GM21447 (cell line): ENCODE data around the gene GUCY2D.
"Not testable (repeated sequence)": the region's sequence is repeated elsewhere in the genome, so short reads cannot be mapped to it uniquely, and the experiment has no call there.

Source experiments
- ATAC-seq: cut with Tn5 transposase; IDR thresholded peaks from one replicate; pipeline ENCODE4 v1.9.1; 2021; ENCODE audit not compliant: unreplicated experiment

GUCY2D gene

GRCh38 chr17:8041979-8042378 lies 39.6 kb downstream of the GUCY2D start:
- no peak for ATAC-seq

- no peak for ATAC-seq
Measured at GRCh38 chr17:8044819-8045810, 42.7 kb downstream of the GUCY2D start.

- ATAC-seq = no peak
Measured at GRCh38 chr17:8046306-8046928, 44.0 kb downstream of the GUCY2D start.

- ATAC-seq = no peak
Measured at GRCh38 chr17:8046929-8047768, 44.7 kb downstream of the GUCY2D start.

- no peak for ATAC-seq
Measured at GRCh38 chr17:8047769-8048110, 45.3 kb downstream of the GUCY2D start.

- no peak for ATAC-seq
Measured at GRCh38 chr17:8048236-8048635, 45.8 kb downstream of the GUCY2D start.

GRCh38 chr17:8048736-8049135 lies 46.3 kb downstream of the GUCY2D start:
- no peak for ATAC-seq

GRCh38 chr17:8051831-8052230 lies 49.4 kb downstream of the GUCY2D start:
- ATAC-seq = no peak

GRCh38 chr17:8052256-8053252 lies 50.1 kb downstream of the GUCY2D start:
- ATAC-seq = no peak

GRCh38 chr17:8053600-8053999 lies 51.2 kb downstream of the GUCY2D start:
- no peak for ATAC-seq

GRCh38 chr17:8055851-8056231 lies 53.4 kb downstream of the GUCY2D start:
- ATAC-seq = no peak

- peak; percentile 64 for ATAC-seq
Measured at GRCh38 chr17:8056232-8056975, 54.0 kb downstream of the GUCY2D start.

GRCh38 chr17:8056976-8057625 lies 54.7 kb downstream of the GUCY2D start:
- no peak for ATAC-seq

GRCh38 chr17:8057691-8058114 lies 55.3 kb downstream of the GUCY2D start:
- no peak for ATAC-seq

GRCh38 chr17:8059131-8059530 lies 56.7 kb downstream of the GUCY2D start:
- ATAC-seq = no peak

GRCh38 chr17:8060274-8060673 lies 57.9 kb downstream of the GUCY2D start:
- ATAC-seq = no peak

- not testable (repeated sequence) for ATAC-seq
Measured at GRCh38 chr17:8061851-8062250, 59.4 kb downstream of the GUCY2D start.

GRCh38 chr17:8062435-8062806 lies 60.0 kb downstream of the GUCY2D start:
- no peak for ATAC-seq
